GM18505 (cell line): Measurements from ENCODE around the gene LONP2.

ENCODE experiments used
- ATAC-seq: cut with Tn5 transposase; IDR thresholded peaks from one replicate; pipeline ENCODE4 v1.9.1; 2021; ENCODE audit not compliant: unreplicated experiment
- POLR2A ChIP-seq: IDR thresholded peaks from 4 replicates; pipeline ENCODE4 v1.6.1; 2011; ENCODE audit warnings: borderline replicate concordance; ENCODE audit not compliant: insufficient read depth, insufficient read length; ENCODE audit errors: extremely low read depth

The LONP2 gene

DNA sequence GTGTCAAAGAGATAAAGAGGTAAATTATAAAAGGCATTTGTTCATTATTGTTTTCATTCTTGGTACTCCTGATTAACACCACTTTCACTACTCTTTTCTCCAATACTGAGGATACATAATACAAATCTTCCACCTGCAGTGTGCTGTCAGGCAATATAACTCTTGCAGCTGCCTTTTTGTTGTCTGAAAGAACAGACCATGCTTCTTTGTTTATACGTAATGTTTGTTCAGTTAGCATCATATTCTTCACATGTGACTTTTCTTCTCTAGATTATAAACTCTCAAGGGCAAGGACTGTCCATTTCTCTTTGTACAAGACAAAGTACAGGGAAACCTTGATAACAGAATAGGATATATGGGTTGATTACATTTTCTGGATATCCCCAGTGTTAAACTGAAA is 17.5 kb downstream of the LONP2 start:
- TF ChIP-seq POLR2A, result no peak
- ATAC-seq, result no peak

DNA sequence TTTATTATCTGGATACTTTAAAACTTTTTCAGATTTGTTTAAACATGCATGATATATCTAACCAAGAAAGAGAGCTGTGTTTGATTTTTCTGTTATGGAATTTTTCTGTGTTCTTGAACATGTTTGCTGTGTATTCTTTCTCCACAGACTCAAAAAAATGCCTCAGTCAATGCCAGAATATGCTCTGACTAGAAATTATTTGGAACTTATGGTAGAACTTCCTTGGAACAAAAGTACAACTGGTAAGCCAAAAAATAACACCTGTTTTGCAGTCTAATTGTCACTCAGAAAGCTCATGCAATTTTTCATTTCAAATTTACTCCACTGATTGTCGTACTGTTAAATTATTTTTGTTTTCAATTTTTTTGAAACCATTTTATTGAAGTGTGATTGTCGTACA is 18.5 kb downstream of the LONP2 start:
- no peak for ATAC-seq
- TF ChIP-seq POLR2A, result no peak

DNA sequence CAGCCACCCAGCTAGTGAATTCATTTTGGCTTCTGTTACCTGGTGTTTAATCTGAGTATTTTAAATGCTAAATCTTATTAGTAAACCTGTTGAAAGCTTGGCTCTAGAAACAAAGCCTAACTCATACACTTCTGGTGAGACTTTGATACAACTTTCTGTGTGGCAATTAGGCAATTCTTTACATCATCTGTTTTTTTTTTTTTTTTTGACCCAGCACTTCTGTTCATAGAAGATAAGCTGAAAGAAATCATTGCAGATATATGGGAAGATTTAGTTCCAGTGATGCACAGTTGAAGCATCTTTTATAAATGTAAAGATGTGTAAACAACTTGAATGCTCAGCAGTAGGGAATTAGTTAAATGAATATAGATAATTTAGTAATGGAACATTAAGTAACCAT is 24.9 kb downstream of the LONP2 start:
- no peak for TF ChIP-seq POLR2A
- no peak for ATAC-seq

DNA sequence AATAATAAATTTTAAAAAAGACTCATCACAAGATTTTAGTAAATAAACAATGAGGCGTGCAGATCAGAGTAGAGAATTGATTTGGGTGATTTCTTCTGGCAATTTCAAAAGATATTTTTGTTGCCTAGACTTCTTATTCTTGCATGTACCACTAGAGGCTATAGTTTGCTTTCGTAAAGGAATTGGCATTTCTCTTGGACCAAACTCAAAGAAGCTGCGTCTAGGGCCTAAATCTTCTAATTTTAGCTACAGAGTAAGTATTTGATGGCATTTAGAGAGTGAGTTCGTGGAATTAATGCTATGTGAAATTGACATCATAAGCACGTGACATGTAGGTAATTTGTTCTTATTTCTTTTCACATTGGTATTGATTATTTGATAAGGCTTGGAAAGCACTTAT is 27.6 kb downstream of the LONP2 start:
- no peak for TF ChIP-seq POLR2A
- ATAC-seq, result no peak

DNA sequence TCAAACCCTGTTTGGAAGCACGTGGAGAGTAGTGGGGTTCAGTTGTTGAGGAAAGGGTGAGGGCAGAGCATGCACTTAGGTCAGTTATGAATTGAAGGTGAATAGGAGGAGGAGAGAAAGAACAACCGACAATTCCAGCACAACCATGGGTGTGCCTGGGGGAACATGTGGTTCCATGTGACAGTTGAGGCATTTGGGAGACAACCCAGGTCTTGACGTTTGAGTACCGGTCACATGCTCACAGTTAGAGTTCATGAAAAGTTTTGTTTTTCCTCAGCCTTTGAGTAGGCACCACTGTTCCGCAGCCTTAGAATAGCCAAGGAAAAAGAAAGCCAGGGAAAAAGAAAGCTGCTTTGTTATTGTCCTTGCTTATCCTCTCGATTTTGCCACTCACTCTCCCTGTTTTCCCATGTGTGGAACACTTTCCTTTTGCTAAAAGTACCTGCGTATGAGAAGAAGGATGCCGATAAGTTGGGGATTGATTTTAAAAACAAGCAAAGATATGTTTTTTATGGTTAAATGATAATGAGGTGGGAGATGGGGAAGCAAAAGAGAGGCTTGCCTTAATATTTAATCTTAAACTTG is 28.8 kb downstream of the LONP2 start:
- no peak for TF ChIP-seq POLR2A
- no peak for ATAC-seq

DNA sequence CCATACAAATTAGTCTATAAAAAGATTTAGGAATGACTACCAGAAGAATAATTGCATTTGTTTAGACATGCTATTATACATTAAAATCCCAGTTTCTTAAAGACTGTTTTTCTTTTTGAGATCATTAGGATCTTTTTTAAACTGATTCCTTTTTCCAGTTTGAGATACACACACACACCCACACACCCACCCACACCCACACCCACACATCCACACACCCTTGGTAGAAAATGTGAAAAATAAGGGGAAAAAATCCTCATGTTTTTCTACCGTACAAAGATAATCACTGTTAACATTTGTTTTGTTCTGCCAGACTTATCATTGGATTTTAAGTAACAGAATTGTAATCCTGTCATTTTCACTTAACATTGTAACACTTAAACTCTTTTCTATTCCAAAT is 30.4 kb downstream of the LONP2 start:
- TF ChIP-seq POLR2A, result no peak
- ATAC-seq, result no peak

DNA sequence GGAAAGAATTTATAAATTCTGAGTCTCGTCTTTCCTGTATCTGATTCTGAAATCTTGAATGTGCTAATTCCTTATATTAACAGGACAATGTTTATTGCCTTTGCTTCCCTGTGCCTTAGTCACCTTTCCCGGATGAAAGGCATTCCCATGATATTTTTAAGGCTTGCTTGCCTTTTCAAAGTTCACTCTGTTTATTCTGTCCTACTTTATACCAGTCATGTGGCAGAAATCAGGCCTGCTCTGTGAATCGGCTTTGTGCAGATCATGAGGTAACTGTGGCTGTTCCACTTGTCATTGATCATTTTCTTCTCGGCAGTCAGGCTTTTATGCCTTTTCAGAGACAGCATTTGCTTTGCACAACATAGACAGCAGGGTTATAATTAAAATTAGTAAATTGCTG is 32.0 kb downstream of the LONP2 start:
- ATAC-seq, result no peak
- TF ChIP-seq POLR2A, result no peak

DNA sequence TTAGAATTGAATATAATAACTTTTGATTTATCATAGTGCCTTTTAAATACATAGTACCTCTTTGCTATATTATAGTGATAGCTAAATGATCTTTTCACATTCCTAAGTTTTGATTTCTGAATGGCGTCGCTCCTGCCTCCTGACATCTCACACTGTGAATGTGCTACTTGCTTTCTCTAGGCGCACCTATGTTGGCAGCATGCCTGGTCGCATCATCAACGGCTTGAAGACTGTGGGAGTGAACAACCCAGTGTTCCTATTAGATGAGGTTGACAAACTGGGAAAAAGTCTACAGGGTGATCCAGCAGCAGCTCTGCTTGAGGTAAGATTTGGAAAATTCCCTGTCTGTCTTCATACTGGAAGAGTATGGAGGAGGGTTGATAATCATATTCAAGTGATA is 33.1 kb downstream of the LONP2 start:
- no peak for TF ChIP-seq POLR2A
- ATAC-seq, result no peak

DNA sequence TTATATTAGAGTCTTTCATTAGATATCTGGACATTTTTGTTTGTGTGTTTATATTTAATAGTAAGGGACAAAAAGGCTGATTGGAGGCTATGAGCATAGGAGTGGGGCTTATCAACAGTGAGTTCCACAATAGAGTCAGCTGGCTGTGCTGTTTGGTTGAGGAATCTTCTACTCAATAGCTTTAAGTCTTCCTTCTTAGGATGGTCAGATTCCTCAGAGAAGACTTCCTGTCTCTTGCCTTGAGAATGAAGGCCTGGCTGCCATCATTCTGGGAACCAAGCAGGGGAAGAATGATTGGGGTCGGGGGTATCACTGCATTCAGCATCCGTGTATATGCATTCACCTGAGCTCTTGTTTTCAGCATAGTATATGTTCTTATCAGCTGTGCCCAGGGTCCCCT is 35.1 kb downstream of the LONP2 start:
- no peak for TF ChIP-seq POLR2A
- no peak for ATAC-seq

DNA sequence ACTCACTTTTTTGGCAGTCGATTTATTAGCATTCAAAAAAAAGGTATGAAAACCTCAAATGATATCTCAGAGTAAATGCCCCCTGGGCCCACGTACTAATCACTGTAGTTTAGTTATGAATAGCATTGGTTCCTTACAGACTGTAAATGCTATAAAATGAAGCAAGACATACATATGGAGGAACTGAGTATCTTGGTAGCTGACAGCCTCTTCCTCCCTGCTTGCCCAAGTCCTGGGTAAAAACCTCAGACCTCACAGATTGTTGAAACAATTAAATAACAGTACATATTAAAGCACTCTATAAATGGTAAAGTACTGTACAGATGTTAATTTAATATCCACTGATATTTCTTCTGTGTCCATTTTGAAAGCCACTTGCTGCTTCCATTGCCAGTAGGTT is 36.4 kb downstream of the LONP2 start:
- TF ChIP-seq POLR2A, result no peak
- no peak for ATAC-seq

DNA sequence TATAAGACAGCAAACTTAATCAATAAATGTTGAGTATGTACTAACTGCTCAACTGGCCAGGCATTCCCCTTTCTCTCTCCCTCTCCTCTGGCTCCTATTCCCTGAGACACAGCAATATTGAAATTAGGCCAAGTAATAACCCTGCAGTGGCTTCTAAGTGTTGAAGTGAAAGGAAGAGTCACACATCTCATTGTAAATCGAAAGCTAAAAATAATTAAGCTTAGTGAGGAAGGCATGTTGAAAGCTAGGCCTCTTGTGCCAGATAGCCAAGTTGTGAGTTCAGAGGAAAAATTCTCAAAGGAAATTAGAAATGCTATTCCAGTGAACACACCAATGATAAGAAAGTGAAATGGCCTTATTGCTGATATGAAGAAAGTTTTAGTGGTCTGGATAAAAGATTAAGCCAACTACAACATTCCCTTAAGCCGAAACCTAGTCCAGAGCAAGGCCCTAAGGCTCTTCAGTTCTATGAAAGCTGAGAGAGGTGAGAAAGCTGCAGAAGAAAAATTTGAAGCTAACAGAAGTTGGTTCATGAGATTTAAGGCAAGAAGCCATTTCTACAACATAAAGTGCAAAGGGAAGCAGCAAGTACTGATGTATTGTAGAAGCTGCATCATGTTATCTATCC is 38.6 kb downstream of the LONP2 start:
- TF ChIP-seq POLR2A, result no peak
- no peak for ATAC-seq

DNA sequence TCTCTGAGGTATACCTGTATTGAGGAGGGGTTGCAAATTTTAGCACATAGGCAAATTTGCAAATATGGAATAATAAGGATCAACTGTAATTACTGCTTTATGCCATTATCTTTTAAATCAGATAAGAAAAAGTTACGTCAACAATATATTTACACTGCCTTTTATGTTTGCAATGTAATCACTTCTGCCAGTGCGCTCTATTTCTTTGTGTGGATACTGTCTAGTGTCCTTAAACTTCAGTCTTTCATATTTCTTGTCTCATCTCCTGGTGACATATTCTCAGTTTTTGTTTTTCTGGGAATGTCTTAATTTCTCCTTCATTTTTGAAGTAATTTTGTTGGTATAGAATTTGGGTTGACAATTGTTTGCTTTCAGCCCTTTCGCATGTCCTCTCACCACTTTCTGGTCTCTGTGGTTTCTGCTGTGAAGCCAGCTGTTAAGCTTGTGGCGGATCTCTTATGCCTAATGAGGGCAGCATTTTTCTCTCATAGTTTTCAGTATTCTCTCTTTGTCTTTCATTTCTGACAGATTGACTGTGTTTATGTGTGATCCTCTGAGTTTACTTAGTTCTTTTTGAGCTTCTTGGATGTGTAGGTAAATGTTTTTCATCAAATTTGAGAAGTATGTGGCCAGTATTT is 40.8 kb downstream of the LONP2 start:
- TF ChIP-seq POLR2A, result no peak
- ATAC-seq, result no peak

DNA sequence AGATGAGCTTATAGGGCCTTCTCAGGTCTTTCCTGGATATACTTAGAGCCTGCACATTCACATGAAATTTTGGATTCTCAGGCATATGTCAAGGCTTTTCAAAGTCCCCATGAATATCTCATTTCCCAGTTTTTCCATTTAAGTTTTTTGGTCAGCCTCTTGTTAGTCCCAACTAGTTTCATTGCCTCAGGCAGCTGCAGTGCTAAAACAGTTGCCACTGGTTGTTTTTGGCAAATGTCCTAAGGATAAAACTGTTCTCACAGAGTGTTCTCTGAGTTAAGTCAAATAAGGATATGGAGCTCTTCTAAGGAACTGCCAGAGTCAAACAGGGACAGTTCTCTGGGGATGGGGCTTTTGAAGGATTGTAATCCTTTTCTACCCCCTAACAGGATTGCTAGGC is 43.1 kb downstream of the LONP2 start:
- no peak for ATAC-seq
- TF ChIP-seq POLR2A, result no peak

DNA sequence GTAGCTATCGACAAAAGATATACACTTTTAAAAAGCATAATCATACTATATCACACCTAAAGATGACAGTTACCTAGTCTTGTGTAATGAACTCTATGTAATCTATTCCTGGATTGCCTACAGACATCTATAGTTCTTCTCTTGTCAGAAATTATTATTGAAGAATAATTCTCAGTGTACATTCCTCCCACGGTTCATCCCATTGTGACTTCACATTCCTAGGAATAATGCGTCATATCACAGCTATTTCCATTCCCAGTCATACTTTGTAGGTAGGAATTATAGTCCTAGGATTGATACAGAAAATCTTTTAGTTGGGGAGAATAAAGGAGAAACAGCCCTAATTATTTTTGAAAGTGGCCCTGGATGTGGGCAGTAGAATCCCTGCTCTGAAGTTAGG is 47.2 kb downstream of the LONP2 start:
- no peak for ATAC-seq
- no peak for TF ChIP-seq POLR2A
